CD4-positive, alpha-beta T cell treated with Interleukin-12 subunit alpha and Interleukin-12 subunit beta, for 1 hour (primary cell): Measurements from ENCODE around the gene TMEM263.
A peak's percentile ranks its signal among the peaks of the same experiment; 100 is the strongest.
"Not testable (repeated sequence)": the region's sequence is repeated elsewhere in the genome, so short reads cannot be mapped to it uniquely, and the experiment has no call there.

Experiments used
- DNase-seq: peaks from one replicate; pipeline ENCODE4 v3.0.0-alpha.2; 2020

The TMEM263 gene

DNA sequence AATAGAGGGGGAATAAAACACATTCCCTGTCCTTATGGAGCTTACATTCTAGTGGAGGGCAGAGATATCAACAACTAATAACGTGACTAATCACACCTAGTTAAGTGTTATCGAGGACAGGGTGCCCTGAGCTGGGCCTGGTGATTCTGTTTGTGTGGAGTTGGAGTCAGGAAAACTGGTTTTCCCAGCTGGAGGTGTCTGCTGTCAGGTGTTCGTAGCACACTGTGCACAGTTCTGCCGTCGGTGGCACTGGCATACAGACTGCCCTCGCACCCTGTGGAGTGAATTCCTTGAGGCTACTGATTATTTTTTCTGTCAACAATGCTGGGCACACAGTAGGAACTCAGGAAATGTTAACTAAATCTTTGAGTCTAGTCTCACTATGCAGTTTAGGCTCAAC, 32.1 kb downstream of the TMEM263 start:
- DNase-seq, result no peak

DNA sequence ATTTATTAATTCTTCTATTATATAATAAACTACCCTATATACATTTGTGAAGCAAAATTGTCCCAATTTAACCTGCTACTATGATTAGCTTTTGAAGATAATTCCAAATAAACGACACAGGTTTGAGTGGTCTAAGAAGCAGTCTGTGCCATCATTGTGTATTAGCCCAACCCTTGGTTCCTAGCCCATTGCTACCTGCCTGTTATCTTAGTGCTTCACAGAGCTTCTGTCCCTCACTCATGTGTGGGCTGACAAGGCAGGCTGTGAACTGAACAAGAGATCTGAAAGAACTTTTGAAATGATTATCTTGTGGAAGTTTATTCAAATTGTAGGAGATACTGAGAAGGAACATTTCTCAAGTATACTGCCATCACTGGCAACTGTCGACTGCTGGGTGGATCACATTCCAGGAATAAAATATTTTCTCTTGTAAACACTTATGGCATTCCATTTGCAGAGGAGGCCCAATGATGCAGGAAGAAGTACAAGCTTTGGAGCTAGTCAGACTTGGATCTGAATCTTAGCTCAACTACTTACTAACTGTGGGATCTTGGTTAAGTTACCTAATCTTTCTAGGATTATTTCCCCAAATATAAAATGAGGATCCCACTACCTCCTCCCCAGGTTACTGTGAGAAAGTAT, 39.0 kb downstream of the TMEM263 start:
- DNase-seq, result no peak

DNA sequence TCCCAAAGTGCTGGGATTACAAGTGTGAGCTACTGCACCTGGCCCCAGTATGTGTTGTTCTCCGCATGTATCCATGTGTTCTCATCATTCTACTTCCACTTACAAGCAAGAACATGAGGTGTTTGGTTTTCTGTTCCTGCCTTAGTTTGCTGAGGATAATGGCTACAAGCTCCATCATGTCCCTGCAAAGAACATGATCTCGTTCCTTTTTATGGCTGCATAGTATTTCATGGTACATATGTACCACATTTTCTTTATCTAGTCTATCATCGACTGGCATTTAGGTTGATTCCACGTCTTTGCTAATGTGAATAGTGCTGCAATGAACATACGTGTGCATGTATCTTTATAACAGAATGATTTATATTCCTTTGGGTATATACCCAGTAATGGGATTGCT, 40.4 kb downstream of the TMEM263 start:
- DNase-seq, result not testable (repeated sequence)

DNA sequence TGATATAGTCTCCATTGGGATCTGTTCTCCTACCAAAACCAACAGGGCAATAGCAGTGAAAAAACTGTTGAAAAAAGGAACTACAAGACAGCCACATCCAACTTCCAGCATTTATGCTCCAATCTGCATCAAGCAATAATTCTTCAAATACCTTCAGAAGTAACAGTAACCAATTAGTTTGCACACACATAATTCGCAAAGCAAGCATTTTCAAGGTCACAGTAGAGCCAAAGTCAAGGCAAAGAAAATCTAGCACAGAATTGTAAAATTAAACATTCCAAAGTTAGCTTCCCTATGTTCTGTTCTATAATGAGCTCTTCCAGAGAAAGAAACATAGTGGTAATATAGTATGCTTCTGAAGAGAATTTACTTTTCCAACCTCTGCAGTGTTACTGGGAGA, 42.2 kb downstream of the TMEM263 start:
- no peak for DNase-seq

DNA sequence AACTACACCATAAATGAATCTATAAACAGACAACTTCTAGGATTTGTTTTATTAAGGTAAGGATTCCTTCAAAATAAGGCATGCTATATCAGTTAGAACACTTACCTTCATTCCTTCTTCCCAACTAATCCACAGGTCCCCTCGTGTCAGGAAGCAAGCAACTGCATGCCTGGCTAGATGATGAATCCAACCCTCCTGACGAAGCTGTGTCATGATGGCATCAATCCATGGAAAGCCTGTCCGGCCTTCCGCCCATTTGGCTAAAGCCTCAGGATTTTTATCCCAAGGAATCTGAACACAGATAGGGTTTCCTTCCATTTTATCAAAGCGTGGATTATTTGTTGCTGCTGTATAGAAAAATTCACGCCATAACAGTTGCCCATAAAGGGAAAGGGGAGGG, 43.7 kb downstream of the TMEM263 start:
- no peak for DNase-seq

DNA sequence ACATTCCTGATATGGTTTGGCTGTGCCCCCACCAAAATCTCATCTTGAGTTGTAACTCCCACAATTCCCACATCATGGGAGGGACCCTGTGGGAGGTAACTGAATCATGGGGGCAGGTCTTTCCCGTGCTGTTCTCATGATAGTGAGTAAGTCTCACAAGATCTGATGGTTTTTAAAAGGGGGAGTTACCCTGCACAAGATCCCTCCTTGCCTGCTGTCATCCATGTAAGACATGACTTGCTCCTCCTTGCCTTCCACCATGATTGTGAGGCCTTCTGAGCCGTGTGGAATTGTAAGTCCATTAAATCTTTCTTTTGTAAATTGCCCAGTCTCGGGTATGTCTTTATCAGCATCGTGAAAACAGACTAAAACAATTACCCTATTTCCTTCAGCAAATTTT, 47.0 kb downstream of the TMEM263 start:
- DNase-seq, result not testable (repeated sequence)

DNA sequence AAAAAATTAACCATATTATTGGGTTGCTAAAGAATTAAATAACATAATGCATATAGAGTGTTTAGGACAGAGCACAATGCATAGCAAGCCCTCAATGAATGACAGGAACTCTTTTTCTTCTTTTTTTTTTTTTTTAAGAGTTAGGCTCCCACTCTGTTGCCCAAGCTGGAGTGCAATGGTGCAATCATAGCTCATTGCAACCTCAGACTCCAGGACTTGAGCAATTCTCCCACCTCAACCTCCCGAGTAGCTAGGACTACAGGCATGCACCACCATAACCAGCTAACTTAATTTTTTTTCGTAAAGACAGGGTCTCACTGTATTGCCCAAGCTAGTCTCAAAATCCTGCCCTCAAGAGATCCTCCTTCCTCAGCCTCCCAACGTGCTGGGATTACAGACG, 51.7 kb downstream of the TMEM263 start:
- DNase-seq, result no peak

DNA sequence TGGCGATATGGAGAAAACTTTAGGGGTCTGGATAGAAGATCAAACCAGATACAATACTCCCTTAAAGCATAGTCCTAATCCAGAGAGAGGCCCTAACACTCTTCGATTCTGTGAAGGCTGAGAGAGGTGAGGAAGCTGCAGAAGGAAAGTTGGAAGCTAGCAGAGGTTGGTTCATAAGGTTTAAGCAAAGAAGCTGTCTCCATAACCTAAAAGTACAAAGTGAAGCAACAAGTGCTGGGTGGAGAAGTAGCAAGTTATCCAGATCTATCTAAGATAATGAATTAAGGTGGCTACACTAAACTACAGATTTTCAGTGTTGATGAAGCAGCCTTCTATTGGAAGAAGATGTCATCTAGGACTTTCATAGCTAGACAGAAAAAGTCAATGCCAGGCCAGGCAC, 55.8 kb downstream of the TMEM263 start:
- no peak for DNase-seq

DNA sequence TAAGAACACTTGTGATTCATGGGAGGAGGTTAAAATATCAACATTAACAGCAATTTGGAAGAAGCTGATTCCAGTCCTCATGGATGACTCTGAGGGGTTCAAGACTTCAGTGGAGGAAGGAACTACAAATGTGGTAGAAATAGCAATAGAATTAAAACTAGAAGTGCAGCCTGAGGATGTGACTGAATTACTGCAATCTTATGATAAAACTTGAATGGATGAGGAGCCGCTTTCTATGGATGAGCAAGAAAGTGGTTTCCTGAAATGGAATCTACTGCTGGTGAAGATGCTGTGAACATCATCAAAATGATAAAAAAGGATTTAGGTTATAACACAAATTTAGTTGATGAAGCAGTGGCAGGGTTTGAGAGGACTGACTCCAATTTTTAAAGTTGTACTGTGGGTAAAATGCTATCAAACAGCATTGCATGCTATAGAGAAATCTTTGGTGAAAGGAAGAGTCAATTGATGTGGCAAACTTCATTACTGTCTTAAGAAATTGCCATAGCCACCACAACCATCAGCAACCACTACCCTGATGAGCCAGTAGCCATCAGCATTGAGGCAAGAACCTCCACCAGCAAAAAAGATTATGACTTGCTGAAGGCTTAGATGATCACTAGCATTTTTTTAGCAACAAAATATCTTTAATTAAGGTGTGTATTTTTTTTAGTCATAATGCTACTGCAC, 57.2 kb downstream of the TMEM263 start:
- no peak for DNase-seq

DNA sequence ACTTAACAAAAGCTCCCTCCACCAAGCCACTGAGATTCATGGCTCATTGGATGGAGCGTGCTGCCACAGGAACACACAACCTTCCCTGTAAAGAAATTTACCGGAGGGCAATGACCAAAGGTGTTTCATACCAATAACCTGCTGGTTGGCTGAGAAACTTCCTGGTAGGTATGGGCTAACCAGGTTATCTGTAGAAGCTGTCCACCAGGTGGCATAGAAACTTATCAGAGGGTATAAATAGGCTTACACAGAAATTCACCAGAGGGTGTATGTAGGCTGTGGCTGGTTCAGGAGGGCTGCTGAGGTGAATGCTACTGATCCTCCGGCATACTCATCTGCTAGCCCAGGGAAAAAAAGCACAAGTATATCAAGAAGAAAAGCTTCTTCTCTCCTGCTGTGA, 58.3 kb downstream of the TMEM263 start:
- peak; percentile 53 for DNase-seq

DNA sequence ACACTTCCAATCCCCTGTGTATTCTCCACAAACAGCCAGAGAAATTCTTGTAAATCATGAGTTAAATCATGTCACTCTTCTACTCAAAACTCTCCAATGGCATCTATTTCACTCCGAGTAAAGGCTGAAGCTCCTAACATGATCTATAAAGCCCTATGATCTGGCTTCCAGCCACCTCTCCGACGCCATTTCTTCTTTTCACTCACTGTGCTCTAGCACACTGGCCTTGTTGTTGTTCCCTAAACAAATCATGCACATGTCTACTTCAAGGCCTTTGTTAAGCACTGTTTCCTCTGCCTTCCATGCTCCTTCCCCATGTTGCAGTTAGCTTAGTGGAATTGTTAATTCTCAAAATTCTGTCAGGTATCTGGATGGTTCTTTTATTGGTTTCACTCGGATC, 61.3 kb downstream of the TMEM263 start:
- no peak for DNase-seq

DNA sequence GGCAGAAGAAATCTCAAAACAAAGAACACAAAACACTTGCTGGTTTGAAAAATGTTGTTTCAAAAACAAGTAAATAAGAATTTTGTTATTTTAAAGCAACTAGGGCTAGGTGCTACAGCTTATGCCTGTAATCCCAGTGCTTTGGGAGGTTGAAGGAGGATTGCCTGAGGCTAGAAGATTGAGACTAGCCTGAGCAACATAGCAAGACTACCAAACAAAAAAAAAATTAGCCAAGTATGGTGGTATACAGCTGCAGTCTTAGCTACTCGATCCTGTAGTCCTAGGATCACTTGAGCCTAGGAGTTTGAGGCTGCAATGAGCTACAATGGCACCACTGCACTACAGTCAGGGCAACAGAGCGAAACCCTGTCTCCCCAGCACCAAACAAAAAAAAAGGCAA, 63.8 kb downstream of the TMEM263 start:
- no peak for DNase-seq
